Astrocyte (in vitro differentiated cells and primary cell): ENCODE measurements around the gene NRGN. TPM values are rescaled to one million over a fixed set of nuclear protein-coding genes. Genes with fewer than 3 reads are reported as not detected.

Experiments
- DNase-seq: peaks from one replicate; pipeline ENCODE4 v3.0.0-alpha.2; 2010; ENCODE audit warnings: low read depth
- FAIRE-seq: peaks from 2 replicates; lab custom pipeline; 2011; peaks lifted over from hg19 to GRCh38; lab: Jason Lieb, UNC
- H2AFZ ChIP-seq: 2 replicates; pipeline ENCODE4 v1.6.0; 2012; ENCODE audit warnings: low read depth, low read length, inconsistent platforms
- H3K27ac ChIP-seq: 2 replicates; pipeline ENCODE4 v1.5.1; 2011; ENCODE audit warnings: low read depth, low read length, inconsistent platforms
- H3K27me3 ChIP-seq: 2 replicates; pipeline ENCODE4 v1.6.0; 2011; ENCODE audit warnings: low read length, inconsistent platforms; ENCODE audit not compliant: insufficient read depth
- H3K36me3 ChIP-seq: 2 replicates; pipeline ENCODE4 v1.5.1; 2011; ENCODE audit warnings: low read length, inconsistent platforms; ENCODE audit not compliant: insufficient read depth
- H3K4me1 ChIP-seq: 2 replicates; pipeline ENCODE4 v1.5.1; 2011; ENCODE audit warnings: low read length, inconsistent platforms; ENCODE audit not compliant: insufficient read depth
- H3K4me2 ChIP-seq: 2 replicates; pipeline ENCODE4 v1.6.0; 2012; ENCODE audit warnings: low read length, inconsistent platforms
- H3K4me3 ChIP-seq: 2 replicates; pipeline ENCODE4 v1.5.1; 2011; ENCODE audit warnings: low read depth, mild to moderate bottlenecking, low read length, inconsistent platforms; ENCODE audit not compliant: insufficient read depth
- H3K79me2 ChIP-seq: 2 replicates; pipeline ENCODE4 v1.6.0; 2012; ENCODE audit warnings: mild to moderate bottlenecking, low read length, inconsistent platforms; ENCODE audit not compliant: insufficient read depth
- H3K9ac ChIP-seq: 2 replicates; pipeline ENCODE4 v1.6.0; 2012; ENCODE audit warnings: mild to moderate bottlenecking, low read length, inconsistent platforms
- H3K9me3 ChIP-seq: 2 replicates; pipeline ENCODE4 v1.5.1; 2012; ENCODE audit warnings: low read depth, mild to moderate bottlenecking, low read length, inconsistent platforms; ENCODE audit not compliant: insufficient read depth
- H4K20me1 ChIP-seq: 2 replicates; pipeline ENCODE4 v1.6.0; 2012; ENCODE audit warnings: low read length, inconsistent platforms; ENCODE audit not compliant: insufficient read depth
- H3K27ac Mint-ChIP-seq: one replicate; pipeline ENCODE4 v1.8.0; 2021; ENCODE audit warnings: mild to moderate bottlenecking, mixed read lengths; ENCODE audit not compliant: unreplicated experiment
- H3K27me3 Mint-ChIP-seq: one replicate; pipeline ENCODE4 v1.8.0; 2021; ENCODE audit warnings: low read depth, mixed read lengths; ENCODE audit not compliant: unreplicated experiment
- H3K36me3 Mint-ChIP-seq: one replicate; pipeline ENCODE4 v1.8.0; 2021; ENCODE audit warnings: low read depth, mixed read lengths; ENCODE audit not compliant: unreplicated experiment
- H3K4me1 Mint-ChIP-seq: one replicate; pipeline ENCODE4 v1.8.0; 2021; ENCODE audit warnings: low read depth, mixed read lengths; ENCODE audit not compliant: unreplicated experiment
- H3K4me3 Mint-ChIP-seq: one replicate; pipeline ENCODE4 v1.8.0; 2021; ENCODE audit warnings: mild to moderate bottlenecking, moderate library complexity, mixed read lengths; ENCODE audit not compliant: unreplicated experiment
- H3K9me3 Mint-ChIP-seq: one replicate; pipeline ENCODE4 v1.8.0; 2021; ENCODE audit warnings: mild to moderate bottlenecking, mixed read lengths; ENCODE audit not compliant: unreplicated experiment
- CTCF ChIP-seq: IDR thresholded peaks from 2 replicates; pipeline ENCODE4 v1.5.1; 2011; ENCODE audit warnings: low read depth, mild to moderate bottlenecking, inconsistent platforms, low read length, moderate library complexity; ENCODE audit not compliant: insufficient read depth
- EZH2 ChIP-seq: IDR thresholded peaks from 2 replicates; pipeline ENCODE4 v1.6.1; 2012; ENCODE audit warnings: mild to moderate bottlenecking, low read length, inconsistent platforms; ENCODE audit not compliant: insufficient read depth
- total RNA-seq: library from RNA; stranded (reverse); gene quantifications from 2 replicates; pipeline ENCODE4 v1.2.1, GENCODE V29; 2021

NRGN gene
- total RNA-seq, 1 donor from 2014 or later = 1.7 TPM

- Mint-ChIP-seq H3K36me3 (peaks cover 9% of the 10 kb centered on the region), H3K27ac (peak within 1 kb of the TSS; percentile 50), H3K4me1 (peaks cover 16% of the 10 kb centered on the region), H3K9me3 (no peaks in the 10 kb centered on the region), H3K27me3 (peaks cover 30% of the 10 kb centered on the region), H3K4me3 (peak within 1 kb of the TSS; percentile 83)
- no peak for TF ChIP-seq CTCF
- TF ChIP-seq EZH2 = peak; percentile 97
- peaks cover 36% of the 10 kb centered on the region for H4K20me1 ChIP-seq
- peak within 1 kb of the TSS; percentile 95 for H3K4me2 ChIP-seq
- FAIRE-seq = no peak
- H3K9ac ChIP-seq = peak within 1 kb of the TSS; percentile 49
- H3K4me3 ChIP-seq = peak within 1 kb of the TSS; percentile 52
- H3K36me3 ChIP-seq = peaks cover 10% of the 10 kb centered on the region
- H2AFZ ChIP-seq = no peak within 1 kb of the TSS
- H3K9me3 ChIP-seq = no peaks in the 10 kb centered on the region
- no peak within 1 kb of the TSS for H3K27ac ChIP-seq
- peaks cover 14% of the 10 kb centered on the region for H3K4me1 ChIP-seq
- H3K27me3 ChIP-seq = peaks cover 26% of the 10 kb centered on the region
- DNase-seq = no peak
- no peaks in the 10 kb centered on the region for H3K79me2 ChIP-seq
These were observed 22.4 kb downstream of the NRGN start, which contains the start of gene ESAM for GRCh38 chr11:124762105-124762623. ESAM (minus strand) TSS chr11:124762290; CDS start chr11:124762154, 136 bp downstream.

- Mint-ChIP-seq H3K4me3 (peak overlapping the region; percentile 83), H3K4me1 (peaks cover 14% of the 10 kb centered on the region), H3K36me3 (peaks cover 11% of the 10 kb centered on the region), H3K9me3 (no peaks in the 10 kb centered on the region), H3K27me3 (peaks cover 28% of the 10 kb centered on the region), H3K27ac (no peak overlapping the region)
- Histone ChIP-seq H3K9ac (peak overlapping the region; percentile 49), H3K4me1 (peaks cover 14% of the 10 kb centered on the region), H2AFZ (no peak overlapping the region), H3K4me2 (peak overlapping the region; percentile 95), H3K27me3 (peaks cover 23% of the 10 kb centered on the region), H3K79me2 (no peaks in the 10 kb centered on the region), H3K27ac (no peak overlapping the region), H3K36me3 (peaks cover 12% of the 10 kb centered on the region), H3K4me3 (peak overlapping the region; percentile 52), H3K9me3 (no peaks in the 10 kb centered on the region), H4K20me1 (peaks cover 36% of the 10 kb centered on the region)
- DNase-seq (no peak), FAIRE-seq (no peak)
- TF ChIP-seq EZH2 (peak; percentile 88), CTCF (no peak)
These were observed 22.9 kb downstream of the NRGN start for GRCh38 chr11:124762624-124763155.
